ENCODE results near the gene IL16. TPM values are rescaled to one million over a fixed set of nuclear protein-coding genes. Genes with fewer than 3 reads are reported as not detected.

IL16 gene
- polyA plus RNA-seq, 2 of the 4 experiments (the other 2 are of a cell fraction) = 0.09 TPM; not detected in 1

DNA sequence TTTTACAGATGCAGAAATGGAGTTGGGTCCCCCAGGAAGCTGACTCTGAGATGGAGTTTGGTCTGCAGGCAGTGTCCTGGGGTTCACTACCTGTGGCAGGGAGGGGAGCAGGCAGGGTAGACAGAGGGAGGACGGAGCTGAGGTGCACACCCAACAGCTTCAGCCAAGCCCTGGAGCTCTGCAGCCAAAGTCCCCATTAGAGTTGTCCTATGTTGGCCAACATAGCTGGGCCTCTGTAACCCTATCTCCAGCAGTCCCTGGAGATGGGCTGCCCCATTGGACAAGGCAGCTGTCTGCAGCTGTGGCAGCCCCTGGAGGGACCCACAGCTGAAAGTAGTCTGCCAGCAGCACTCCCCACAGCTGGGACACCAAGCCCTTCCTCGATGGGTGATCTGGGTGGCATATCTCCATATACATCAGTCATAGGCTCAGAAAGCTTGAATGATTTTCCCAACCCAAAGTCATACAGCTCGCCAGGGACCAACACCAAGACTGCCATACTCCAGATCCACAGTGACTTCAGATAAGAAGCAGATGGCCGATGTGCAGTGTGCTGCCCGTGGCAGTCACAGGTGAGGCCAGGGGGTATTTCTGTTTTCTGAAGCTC, 95.3 kb downstream of the IL16 start:
- no peak overlapping the region for H3K4me3 ChIP-seq
- DNase-seq (ENCODE audit: low read depth in 1 of 2, low spot score in 1 of 2) (no peak), ATAC-seq (no peak), FAIRE-seq (no peak)
- ChIA-PET CTCF (interaction anchor here (1.0 to 5.4 kb wide), 8 partner anchors 9 to 182 kb away, joined by 3 to 30 read pairs (median 5); no protein-coding TSS in a partner anchor), POLR2A (no interaction called here)
- H3K27ac ChIP-seq = no peak overlapping the region
- TF ChIP-seq, protein P1, sequence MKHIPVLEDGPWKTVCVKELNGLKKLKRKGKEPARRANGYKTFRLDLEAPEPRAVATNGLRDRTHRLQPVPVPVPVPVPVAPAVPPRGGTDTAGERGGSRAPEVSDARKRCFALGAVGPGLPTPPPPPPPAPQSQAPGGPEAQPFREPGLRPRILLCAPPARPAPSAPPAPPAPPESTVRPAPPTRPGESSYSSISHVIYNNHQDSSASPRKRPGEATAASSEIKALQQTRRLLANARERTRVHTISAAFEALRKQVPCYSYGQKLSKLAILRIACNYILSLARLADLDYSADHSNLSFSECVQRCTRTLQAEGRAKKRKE (CRISPR knock-in tag; IDR thresholded peaks at IDR 0.05; ENCODE audit: low read depth) = no peak
- TF ChIP-seq EP300 (IDR thresholded peaks at IDR 0.05) = no peak
- TF ChIP-seq ZC3H11A (IDR thresholded peaks at IDR 0.05) = no peak
- TF ChIP-seq HDAC2 (IDR thresholded peaks at IDR 0.05) = no peak
- no peak for TF ChIP-seq CHD2 (IDR thresholded peaks at IDR 0.05; ENCODE audit: low read length, partially characterized antibody)
- no peak for TF ChIP-seq MAZ (IDR thresholded peaks at IDR 0.05; ENCODE audit: borderline replicate concordance, low read depth, low read length)
- no peak for TF ChIP-seq CHD4 (IDR thresholded peaks at IDR 0.05; ENCODE audit: borderline replicate concordance)
- TF ChIP-seq JUNB (IDR thresholded peaks at IDR 0.05) = no peak
- no peak for TF ChIP-seq EHMT2 (IDR thresholded peaks at IDR 0.05; ENCODE audit: low read depth)
- no peak for TF ChIP-seq HEYL (CRISPR knock-in tag; IDR thresholded peaks at IDR 0.05)
- TF ChIP-seq MAFK (IDR thresholded peaks at IDR 0.05; ENCODE audit: partially characterized antibody) = no peak
- no peak for TF ChIP-seq EHF (CRISPR knock-in tag; IDR thresholded peaks at IDR 0.05)
- no peak for TF ChIP-seq CEBPB (IDR thresholded peaks at IDR 0.05)
- no peak for TF ChIP-seq MYC (IDR thresholded peaks at IDR 0.05; ENCODE audit: borderline replicate concordance, low read length)
- no peak for TF ChIP-seq TP53 (CRISPR knock-in tag; IDR thresholded peaks at IDR 0.05)
- no peak for TF ChIP-seq HES2 (IDR thresholded peaks at IDR 0.05)
- TF ChIP-seq, protein P2, sequence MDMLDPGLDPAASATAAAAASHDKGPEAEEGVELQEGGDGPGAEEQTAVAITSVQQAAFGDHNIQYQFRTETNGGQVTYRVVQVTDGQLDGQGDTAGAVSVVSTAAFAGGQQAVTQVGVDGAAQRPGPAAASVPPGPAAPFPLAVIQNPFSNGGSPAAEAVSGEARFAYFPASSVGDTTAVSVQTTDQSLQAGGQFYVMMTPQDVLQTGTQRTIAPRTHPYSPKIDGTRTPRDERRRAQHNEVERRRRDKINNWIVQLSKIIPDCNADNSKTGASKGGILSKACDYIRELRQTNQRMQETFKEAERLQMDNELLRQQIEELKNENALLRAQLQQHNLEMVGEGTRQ (IDR thresholded peaks at IDR 0.05) = no peak
- TF ChIP-seq HOXB13 (CRISPR knock-in tag; IDR thresholded peaks at IDR 0.05; ENCODE audit: low read depth) = no peak
- no peak for TF ChIP-seq TFCP2L1 (CRISPR knock-in tag; IDR thresholded peaks at IDR 0.05)
- no peak for TF ChIP-seq RFX5 (IDR thresholded peaks at IDR 0.05)
- 9% methylated on average over 5 of the region's 5 CpGs for WGBS (ENCODE audit: missing lambda C conversion rate)
- H3K4me1 ChIP-seq = peaks cover 4% of the 10 kb centered on the region
- H3K9me3 ChIP-seq = no peaks in the 10 kb centered on the region
- no peak overlapping the region for H3K4me2 ChIP-seq

GRCh38 chr15:81292523-81293001, 95.9 kb downstream of the IL16 start:
- H3K9me3 ChIP-seq = no peaks in the 10 kb centered on the region
- H3K4me1 ChIP-seq = peaks cover 9% of the 10 kb centered on the region
- H3K4me2 ChIP-seq = no peak overlapping the region
- CTCF ChIA-PET = interaction anchor here (1.1 to 5.4 kb wide), 7 partner anchors 9 to 181 kb away, joined by 3 to 30 read pairs (median 4); no protein-coding TSS in a partner anchor
- no peak overlapping the region for H3K4me3 ChIP-seq
- POLR2A ChIA-PET = no interaction called here
- no peak for TF ChIP-seq ZFP36 (IDR thresholded peaks at IDR 0.05; ENCODE audit: borderline replicate concordance, partially characterized antibody)
- TF ChIP-seq CTCF (IDR thresholded peaks at IDR 0.05) = no peak
- no peak for TF ChIP-seq HOXB5 (CRISPR knock-in tag; IDR thresholded peaks at IDR 0.05)
- no peak for TF ChIP-seq NFE2L2 (conservative IDR thresholded peaks at IDR 0.05; ENCODE audit: low read length)
- TF ChIP-seq, protein P3, sequence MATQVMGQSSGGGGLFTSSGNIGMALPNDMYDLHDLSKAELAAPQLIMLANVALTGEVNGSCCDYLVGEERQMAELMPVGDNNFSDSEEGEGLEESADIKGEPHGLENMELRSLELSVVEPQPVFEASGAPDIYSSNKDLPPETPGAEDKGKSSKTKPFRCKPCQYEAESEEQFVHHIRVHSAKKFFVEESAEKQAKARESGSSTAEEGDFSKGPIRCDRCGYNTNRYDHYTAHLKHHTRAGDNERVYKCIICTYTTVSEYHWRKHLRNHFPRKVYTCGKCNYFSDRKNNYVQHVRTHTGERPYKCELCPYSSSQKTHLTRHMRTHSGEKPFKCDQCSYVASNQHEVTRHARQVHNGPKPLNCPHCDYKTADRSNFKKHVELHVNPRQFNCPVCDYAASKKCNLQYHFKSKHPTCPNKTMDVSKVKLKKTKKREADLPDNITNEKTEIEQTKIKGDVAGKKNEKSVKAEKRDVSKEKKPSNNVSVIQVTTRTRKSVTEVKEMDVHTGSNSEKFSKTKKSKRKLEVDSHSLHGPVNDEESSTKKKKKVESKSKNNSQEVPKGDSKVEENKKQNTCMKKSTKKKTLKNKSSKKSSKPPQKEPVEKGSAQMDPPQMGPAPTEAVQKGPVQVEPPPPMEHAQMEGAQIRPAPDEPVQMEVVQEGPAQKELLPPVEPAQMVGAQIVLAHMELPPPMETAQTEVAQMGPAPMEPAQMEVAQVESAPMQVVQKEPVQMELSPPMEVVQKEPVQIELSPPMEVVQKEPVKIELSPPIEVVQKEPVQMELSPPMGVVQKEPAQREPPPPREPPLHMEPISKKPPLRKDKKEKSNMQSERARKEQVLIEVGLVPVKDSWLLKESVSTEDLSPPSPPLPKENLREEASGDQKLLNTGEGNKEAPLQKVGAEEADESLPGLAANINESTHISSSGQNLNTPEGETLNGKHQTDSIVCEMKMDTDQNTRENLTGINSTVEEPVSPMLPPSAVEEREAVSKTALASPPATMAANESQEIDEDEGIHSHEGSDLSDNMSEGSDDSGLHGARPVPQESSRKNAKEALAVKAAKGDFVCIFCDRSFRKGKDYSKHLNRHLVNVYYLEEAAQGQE (IDR thresholded peaks at IDR 0.05) = no peak
- TF ChIP-seq CHD2 (IDR thresholded peaks at IDR 0.05; ENCODE audit: low read length, partially characterized antibody) = no peak
- TF ChIP-seq RFX5 (IDR thresholded peaks at IDR 0.05) = no peak
- no peak for TF ChIP-seq HOXB13 (CRISPR knock-in tag; IDR thresholded peaks at IDR 0.05; ENCODE audit: low read depth)
- TF ChIP-seq MAZ (IDR thresholded peaks at IDR 0.05; ENCODE audit: borderline replicate concordance, low read depth, low read length) = no peak
- no peak for TF ChIP-seq EHF (CRISPR knock-in tag; IDR thresholded peaks at IDR 0.05)
- no peak for TF ChIP-seq SREBF2 (IDR thresholded peaks at IDR 0.05)
- H3K27ac ChIP-seq = no peak overlapping the region
- WGBS (ENCODE audit: missing lambda C conversion rate) = 25% methylated on average over 12 of the region's 12 CpGs
- no peak for FAIRE-seq
- no peak for DNase-seq (ENCODE audit: low read depth in 1 of 2, low spot score in 1 of 2)
- ATAC-seq = no peak
